GM19324 (cell line): ENCODE measurements around the gene SLC4A2.

Source experiments
- ATAC-seq: cut with Tn5 transposase; IDR thresholded peaks from one replicate; pipeline ENCODE4 v1.9.1; 2021; ENCODE audit warnings: mild to moderate bottlenecking, moderate library complexity; ENCODE audit not compliant: unreplicated experiment, low FRiP score

SLC4A2 gene

GRCh38 chr7:151061213-151062110, 2.1 kb downstream of the SLC4A2 start:
- no peak for ATAC-seq

- no peak for ATAC-seq
Observed at GRCh38 chr7:151062111-151062398, 2.7 kb downstream of the SLC4A2 start.

- no peak for ATAC-seq
Observed at GRCh38 chr7:151062399-151063211, 3.2 kb downstream of the SLC4A2 start.

GRCh38 chr7:151063212-151063561, 3.8 kb downstream of the SLC4A2 start:
- ATAC-seq: no peak

- ATAC-seq: no peak
Observed at GRCh38 chr7:151064454-151064853, 5.1 kb downstream of the SLC4A2 start.

- ATAC-seq: no peak
Observed at GRCh38 chr7:151064993-151065392, 5.6 kb downstream of the SLC4A2 start.

GRCh38 chr7:151065516-151065915, 6.1 kb downstream of the SLC4A2 start:
- no peak for ATAC-seq

GRCh38 chr7:151066273-151066974, 7.0 kb downstream of the SLC4A2 start:
- ATAC-seq: no peak

- no peak for ATAC-seq
Observed at GRCh38 chr7:151068069-151068773, 8.8 kb downstream of the SLC4A2 start.

- no peak for ATAC-seq
Observed at GRCh38 chr7:151069841-151070573, 10.6 kb downstream of the SLC4A2 start.

GRCh38 chr7:151070574-151070960, 11.2 kb downstream of the SLC4A2 start:
- ATAC-seq: no peak

GRCh38 chr7:151071032-151071866, 11.9 kb downstream of the SLC4A2 start:
- no peak for ATAC-seq

- no peak for ATAC-seq
Observed at GRCh38 chr7:151073990-151074389, 14.6 kb downstream of the SLC4A2 start.

- ATAC-seq: no peak
Observed at GRCh38 chr7:151074817-151075661, 15.7 kb downstream of the SLC4A2 start.

GRCh38 chr7:151075662-151075971, 16.2 kb downstream of the SLC4A2 start:
- no peak for ATAC-seq

GRCh38 chr7:151075978-151076426, 16.6 kb downstream of the SLC4A2 start:
- ATAC-seq: no peak

- no peak for ATAC-seq
Observed at GRCh38 chr7:151076863-151077704, 17.7 kb downstream of the SLC4A2 start.
